ENCODE results near the gene BAIAP2L2.

BAIAP2L2 gene

DNA sequence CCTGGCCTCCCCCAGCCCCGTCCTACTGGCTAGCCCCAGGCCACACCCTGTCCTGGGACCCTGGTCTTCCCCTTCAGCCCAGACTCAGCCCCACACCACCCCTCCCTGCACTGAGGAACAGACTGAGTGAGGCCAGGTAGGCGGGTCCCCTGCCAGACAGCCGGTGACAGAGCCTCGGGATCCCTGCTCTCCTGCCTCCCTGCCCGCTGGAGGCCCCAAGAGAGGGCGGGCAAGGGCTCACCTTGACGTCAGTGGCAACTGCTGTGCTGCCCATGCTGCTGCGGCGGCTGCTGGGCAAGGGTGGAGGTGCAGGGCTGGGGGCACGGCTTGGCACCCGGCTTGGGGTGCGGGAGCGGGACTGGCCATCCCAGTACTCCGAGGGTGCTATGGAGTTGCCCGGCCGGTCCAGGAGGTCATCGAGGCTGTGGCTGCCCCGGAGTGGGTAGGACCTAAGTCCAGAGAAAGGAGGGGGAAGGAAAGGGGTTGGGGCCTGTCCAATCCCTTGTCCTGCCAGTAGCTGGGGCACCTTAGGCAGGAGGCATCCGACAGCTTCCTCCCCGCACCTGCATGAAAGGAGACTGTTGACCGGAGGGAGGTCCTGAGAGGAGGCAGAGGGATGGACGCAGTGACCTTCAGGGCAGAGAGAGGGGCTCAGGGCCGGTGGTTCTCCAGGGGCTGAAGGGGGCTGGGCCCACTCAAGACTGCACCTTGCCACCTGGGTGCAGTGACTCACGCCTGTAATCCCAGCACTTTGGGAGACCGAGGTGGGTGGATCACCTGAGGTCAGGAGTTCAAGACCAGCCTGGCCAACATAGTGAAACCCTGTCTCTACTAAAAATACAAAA, 24.3 kb downstream of the BAIAP2L2 start:
- in situ Hi-C loops (cut with HindIII; ENCODE audit: low sequenced_read_pairs) = no loop called here
- no peak overlapping the region for H3K4me3 ChIP-seq (ENCODE audit: low read depth, low read length)
- TF ChIP-seq, protein P1, sequence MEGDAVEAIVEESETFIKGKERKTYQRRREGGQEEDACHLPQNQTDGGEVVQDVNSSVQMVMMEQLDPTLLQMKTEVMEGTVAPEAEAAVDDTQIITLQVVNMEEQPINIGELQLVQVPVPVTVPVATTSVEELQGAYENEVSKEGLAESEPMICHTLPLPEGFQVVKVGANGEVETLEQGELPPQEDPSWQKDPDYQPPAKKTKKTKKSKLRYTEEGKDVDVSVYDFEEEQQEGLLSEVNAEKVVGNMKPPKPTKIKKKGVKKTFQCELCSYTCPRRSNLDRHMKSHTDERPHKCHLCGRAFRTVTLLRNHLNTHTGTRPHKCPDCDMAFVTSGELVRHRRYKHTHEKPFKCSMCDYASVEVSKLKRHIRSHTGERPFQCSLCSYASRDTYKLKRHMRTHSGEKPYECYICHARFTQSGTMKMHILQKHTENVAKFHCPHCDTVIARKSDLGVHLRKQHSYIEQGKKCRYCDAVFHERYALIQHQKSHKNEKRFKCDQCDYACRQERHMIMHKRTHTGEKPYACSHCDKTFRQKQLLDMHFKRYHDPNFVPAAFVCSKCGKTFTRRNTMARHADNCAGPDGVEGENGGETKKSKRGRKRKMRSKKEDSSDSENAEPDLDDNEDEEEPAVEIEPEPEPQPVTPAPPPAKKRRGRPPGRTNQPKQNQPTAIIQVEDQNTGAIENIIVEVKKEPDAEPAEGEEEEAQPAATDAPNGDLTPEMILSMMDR (IDR thresholded peaks at IDR 0.05; ENCODE audit: low read depth, low read length) = no peak
- DNase-seq (ENCODE audit: low read depth, low spot score) = no peak

DNA sequence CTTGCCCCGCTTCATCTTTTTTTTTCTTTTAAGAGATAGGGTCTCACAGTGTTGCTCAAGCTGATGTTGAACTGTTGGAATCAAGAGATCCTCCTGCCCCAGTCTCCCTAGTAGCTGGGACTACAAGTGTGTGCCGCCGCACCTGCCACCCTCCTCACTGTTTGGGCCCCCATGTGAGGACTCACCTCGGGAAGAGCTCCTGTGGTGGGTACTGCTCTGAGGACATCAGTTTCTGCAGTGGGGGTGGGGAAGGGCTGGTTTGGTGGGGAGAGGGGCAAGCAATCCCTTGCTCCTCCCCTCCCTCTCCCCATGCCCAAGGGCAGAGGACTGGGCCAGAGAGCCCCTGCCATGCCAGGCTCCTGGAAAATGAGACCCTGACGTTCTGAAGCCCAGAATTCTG, 25.0 kb downstream of the BAIAP2L2 start:
- no peak overlapping the region for H3K4me3 ChIP-seq (ENCODE audit: low read depth, low read length)
- TF ChIP-seq, protein P1 (IDR thresholded peaks at IDR 0.05; ENCODE audit: low read depth, low read length) = no peak
- no peak for DNase-seq (ENCODE audit: low read depth, low spot score)
- in situ Hi-C loops (cut with HindIII; ENCODE audit: low sequenced_read_pairs) = no loop called here

DNA sequence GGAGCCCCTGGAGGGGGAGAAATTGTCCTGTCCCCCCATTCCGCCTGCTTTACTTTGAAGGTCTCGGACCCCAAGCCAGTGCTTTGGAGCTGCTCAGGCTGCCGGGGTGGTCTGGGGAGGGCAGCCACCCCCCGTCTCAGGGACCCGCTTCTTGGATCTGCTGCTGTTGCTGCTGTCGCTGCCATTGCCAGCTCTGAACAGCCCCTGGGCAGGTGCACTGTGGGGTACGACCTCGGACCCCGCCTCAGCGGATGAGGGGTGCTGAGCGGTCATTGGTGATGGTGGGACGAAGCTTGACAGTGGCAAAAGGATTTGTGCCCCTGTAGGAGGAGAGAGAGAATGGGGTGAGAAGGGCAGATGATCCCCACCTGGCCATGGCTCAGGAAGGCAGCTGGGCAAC, 25.4 kb downstream of the BAIAP2L2 start:
- TF ChIP-seq, protein P1 (IDR thresholded peaks at IDR 0.05; ENCODE audit: low read depth, low read length) = no peak

DNA sequence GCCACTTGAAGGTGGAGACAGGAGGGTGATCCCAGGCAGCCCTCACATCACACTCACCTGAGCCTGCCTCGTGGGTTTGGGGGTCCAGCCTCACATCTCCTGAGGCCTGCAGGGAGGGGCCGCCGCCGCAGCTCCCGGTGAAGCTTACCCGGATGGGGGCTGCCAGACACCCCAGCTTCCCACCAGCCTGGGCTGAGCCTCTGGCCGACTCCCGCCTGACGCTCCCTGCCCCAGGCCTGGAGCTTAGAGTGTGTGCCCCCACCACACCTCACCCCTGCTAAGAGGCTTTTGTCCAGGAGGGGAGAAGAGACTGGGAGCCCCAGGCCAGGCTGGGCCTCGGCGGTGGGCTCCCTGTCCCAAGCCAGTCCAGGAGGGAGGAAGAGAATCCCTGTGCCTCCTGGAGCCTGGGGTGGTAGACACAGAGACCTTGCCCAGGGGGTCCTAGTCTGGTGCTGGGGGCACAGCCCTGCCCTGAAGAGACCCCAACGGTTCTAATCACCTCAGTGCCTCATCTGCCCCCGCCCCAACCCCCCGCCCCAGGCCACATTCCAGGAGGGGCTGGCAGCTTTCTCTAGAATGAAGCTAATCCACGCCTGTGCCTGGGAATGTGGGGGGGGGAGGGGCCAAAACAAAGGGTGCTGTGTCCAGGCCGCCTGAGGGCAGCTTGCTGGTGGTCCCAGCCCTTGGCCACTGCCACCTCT, 26.4 kb downstream of the BAIAP2L2 start, which contains the start of gene SLC16A8:
TSS of gene SLC16A8 (minus strand) at position 254 of the 701 bp plus-strand sequence. CDS start 1,311 bp downstream, outside the sequence.
- TF ChIP-seq, protein P1 (IDR thresholded peaks at IDR 0.05; ENCODE audit: low read depth, low read length) = no peak
- DNase-seq (ENCODE audit: low read depth, low spot score) = no peak
- no peak within 1 kb of the TSS for H3K4me3 ChIP-seq (ENCODE audit: low read depth, low read length)
- in situ Hi-C loops (cut with HindIII; ENCODE audit: low sequenced_read_pairs) = no loop called here

More for the DNA sequence above, 25.4 kb downstream of the BAIAP2L2 start:
- in situ Hi-C loops (cut with HindIII; ENCODE audit: low sequenced_read_pairs) = no loop called here
- no peak for DNase-seq (ENCODE audit: low read depth, low spot score)
- no peak overlapping the region for H3K4me3 ChIP-seq (ENCODE audit: low read depth, low read length)

DNA sequence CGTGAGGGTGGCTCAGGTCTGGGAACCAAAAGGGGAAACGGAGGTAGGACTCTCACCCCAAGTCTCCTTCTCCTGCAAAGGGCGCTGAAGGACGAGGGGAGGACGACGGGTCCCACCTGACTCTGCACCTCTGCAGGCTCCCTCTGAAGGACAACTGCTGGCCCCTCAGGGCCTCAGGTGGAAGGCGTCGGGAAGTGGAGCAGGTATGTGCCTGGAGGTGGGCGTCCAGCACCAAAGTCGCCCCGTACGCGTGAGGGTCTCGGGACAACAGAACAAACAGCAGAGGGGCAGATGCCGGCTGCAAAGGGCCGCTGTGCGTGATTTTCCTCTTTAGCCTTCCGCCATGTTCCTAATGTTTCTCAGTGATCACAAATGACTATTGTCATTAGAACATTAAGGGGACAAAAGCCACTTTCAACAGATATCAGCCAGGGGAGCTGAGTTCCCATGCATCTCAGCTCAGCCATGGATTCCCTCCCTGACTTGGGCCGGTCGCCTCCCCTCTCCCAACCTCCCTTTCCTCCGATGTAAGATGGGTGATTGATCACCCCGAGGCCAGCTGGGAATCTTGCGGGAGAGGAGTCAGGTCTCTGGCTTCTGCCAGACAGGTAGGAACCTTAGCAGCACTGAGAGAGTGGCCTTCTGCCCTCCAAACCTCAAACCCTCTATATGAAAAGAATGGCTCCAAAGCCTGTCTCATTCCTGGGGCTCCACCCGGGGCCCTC, 27.3 kb downstream of the BAIAP2L2 start:
- H3K4me3 ChIP-seq (ENCODE audit: low read depth, low read length) = no peak overlapping the region
- DNase-seq (ENCODE audit: low read depth, low spot score) = no peak
- in situ Hi-C loops (cut with HindIII; ENCODE audit: low sequenced_read_pairs) = no loop called here
- TF ChIP-seq, protein P1 (IDR thresholded peaks at IDR 0.05; ENCODE audit: low read depth, low read length) = no peak

Measured in astrocyte of the spinal cord (primary cell).